SK-N-SH treated with all-trans-retinoic acid at 6 μM for 48 hours (cell line): ENCODE results near the gene BIK.
A peak's percentile ranks its signal among the peaks of the same experiment; 100 is the strongest.

ENCODE experiments used
- ATAC-seq: fragments of 200-7000 bp; cut with Tn5 transposase; 3 replicates; pipeline ENCODE4 v1.9.1; 2020; ENCODE audit warnings: mild to moderate bottlenecking, moderate library complexity
- BACH2 ChIP-seq: fragments of 250-450 bp; sonication (Bioruptor Pico); IDR thresholded peaks from 2 replicates; pipeline ENCODE4 v1.9.0; 2021; ENCODE audit warnings: mild to moderate bottlenecking, borderline replicate concordance
- CREB5 ChIP-seq: fragments of 250-450 bp; sonication (Bioruptor Pico); IDR thresholded peaks from 2 replicates; pipeline ENCODE4 v1.5.1; 2020; ENCODE audit warnings: low read depth, mild to moderate bottlenecking, moderate library complexity
- CSDC2 ChIP-seq: fragments of 250-450 bp; sonication (Bioruptor Pico); IDR thresholded peaks from 2 replicates; pipeline ENCODE4 v1.5.0; 2020; ENCODE audit warnings: mild to moderate bottlenecking, moderate library complexity
- CSRNP3 ChIP-seq: fragments of 250-450 bp; sonication (Bioruptor Pico); IDR thresholded peaks from 2 replicates; pipeline ENCODE4 v1.5.1; 2021; ENCODE audit warnings: mild to moderate bottlenecking, moderate library complexity
- ESRRG ChIP-seq: fragments of 250-450 bp; sonication (Bioruptor Pico); IDR thresholded peaks from 2 replicates; pipeline ENCODE4 v1.6.1; 2021; ENCODE audit warnings: mild to moderate bottlenecking
- GLIS3 ChIP-seq: fragments of 250-450 bp; sonication (Bioruptor Pico); IDR thresholded peaks from 2 replicates; pipeline ENCODE4 v1.5.0; 2020; ENCODE audit warnings: mild to moderate bottlenecking, moderate library complexity
- OSR1 ChIP-seq: fragments of 250-450 bp; sonication (Bioruptor Pico); IDR thresholded peaks from 2 replicates; pipeline ENCODE4 v1.8.0; 2022; ENCODE audit warnings: moderate library complexity, mild to moderate bottlenecking, inconsistent platforms
- PATZ1 ChIP-seq: fragments of 250-450 bp; sonication (Bioruptor Pico); IDR thresholded peaks from 2 replicates; pipeline ENCODE4 v1.8.0; 2020; ENCODE audit warnings: mild to moderate bottlenecking, moderate library complexity, borderline replicate concordance
- POU6F1 ChIP-seq: fragments of 250-450 bp; sonication (Bioruptor Pico); IDR thresholded peaks from 2 replicates; pipeline ENCODE4 v1.8.0; 2021; ENCODE audit warnings: low read depth, mild to moderate bottlenecking, moderate library complexity, borderline replicate concordance
- SNAI2 ChIP-seq: fragments of 250-450 bp; sonication (Bioruptor Pico); IDR thresholded peaks from 2 replicates; pipeline ENCODE4 v1.5.0; 2020; ENCODE audit warnings: mild to moderate bottlenecking, moderate library complexity
- TCF4 ChIP-seq: fragments of 250-450 bp; sonication (Bioruptor Pico); IDR thresholded peaks from 2 replicates; pipeline ENCODE4 v1.8.0; 2021; ENCODE audit warnings: mild to moderate bottlenecking, moderate library complexity, borderline replicate concordance
- TOX ChIP-seq: fragments of 250-450 bp; sonication (Bioruptor Pico); IDR thresholded peaks from 2 replicates; pipeline ENCODE4 v1.8.0; 2021; ENCODE audit warnings: mild to moderate bottlenecking, moderate library complexity, borderline replicate concordance
- TSHZ2 ChIP-seq: fragments of 250-450 bp; sonication (Bioruptor Pico); IDR thresholded peaks from 2 replicates; pipeline ENCODE4 v1.5.0; 2020; ENCODE audit warnings: mild to moderate bottlenecking, moderate library complexity
- ZFP3 ChIP-seq: fragments of 250-450 bp; sonication (Bioruptor Pico); IDR thresholded peaks from 2 replicates; pipeline ENCODE4 v1.5.0; 2020; ENCODE audit warnings: mild to moderate bottlenecking, moderate library complexity
- ZFP30 ChIP-seq: fragments of 450-650 bp; formaldehyde crosslinking; IDR thresholded peaks from 2 replicates; pipeline ENCODE4 v1.5.0; 2022; ENCODE audit warnings: mild to moderate bottlenecking, moderate library complexity
- ZNF565 ChIP-seq: fragments of 450-650 bp; formaldehyde crosslinking; conservative IDR thresholded peaks from 2 replicates; pipeline ENCODE4 v1.5.0; 2020; ENCODE audit warnings: low read depth, mild to moderate bottlenecking, moderate library complexity
- ZNF70 ChIP-seq: fragments of 450-650 bp; formaldehyde crosslinking; IDR thresholded peaks from 2 replicates; pipeline ENCODE4 v1.5.0; 2020; ENCODE audit warnings: mild to moderate bottlenecking, moderate library complexity
- ZNF8 ChIP-seq: fragments of 450-650 bp; formaldehyde crosslinking; IDR thresholded peaks from 2 replicates; pipeline ENCODE4 v1.5.0; 2020; ENCODE audit warnings: mild to moderate bottlenecking, moderate library complexity

The BIK gene

GRCh38 chr22:43110444-43110926 lies at the start of gene BIK:
BIK (plus strand) TSS chr22:43110750; CDS start chr22:43124023, 13,273 bp downstream.
- TF ChIP-seq ZNF70 (CRISPR knock-in tag), result no peak
- TF ChIP-seq ZFP3 (CRISPR knock-in tag), result no peak
- TF ChIP-seq TCF4, result no peak
- TF ChIP-seq PATZ1 (CRISPR knock-in tag), result no peak
- no peak for TF ChIP-seq OSR1
- no peak for TF ChIP-seq ZNF565 (CRISPR knock-in tag)
- TF ChIP-seq ZNF8 (CRISPR knock-in tag), result no peak
- no peak for TF ChIP-seq CREB5
- TF ChIP-seq BACH2 (CRISPR knock-in tag), result no peak
- no peak for TF ChIP-seq POU6F1 (CRISPR knock-in tag)
- no peak for TF ChIP-seq ZFP30 (CRISPR knock-in tag)
- ATAC-seq, result peak; percentile 76

- no peak for ATAC-seq
- TF ChIP-seq OSR1, result no peak
- TF ChIP-seq POU6F1 (CRISPR knock-in tag), result no peak
- TF ChIP-seq CSDC2, result no peak
- no peak for TF ChIP-seq ZFP30 (CRISPR knock-in tag)
- TF ChIP-seq ZNF70 (CRISPR knock-in tag), result no peak
- TF ChIP-seq TSHZ2 (CRISPR knock-in tag), result no peak
- TF ChIP-seq ZNF565 (CRISPR knock-in tag), result no peak
- TF ChIP-seq TCF4, result no peak
- TF ChIP-seq SNAI2 (CRISPR knock-in tag), result no peak
- TF ChIP-seq ZNF8 (CRISPR knock-in tag), result no peak
- TF ChIP-seq ESRRG, result no peak
These were observed 44.4 kb upstream of the BIK start for GRCh38 chr22:43066134-43066533.

- no peak for TF ChIP-seq ESRRG
- TF ChIP-seq TOX, result no peak
These were observed 43.6 kb upstream of the BIK start for GRCh38 chr22:43066844-43067385.

GRCh38 chr22:43077121-43077877 lies 33.3 kb upstream of the BIK start:
- TF ChIP-seq PATZ1 (CRISPR knock-in tag), result no peak
- no peak for TF ChIP-seq TSHZ2 (CRISPR knock-in tag)
- TF ChIP-seq GLIS3 (CRISPR knock-in tag), result no peak
- TF ChIP-seq ZFP3 (CRISPR knock-in tag), result no peak
- no peak for TF ChIP-seq ZNF70 (CRISPR knock-in tag)
- no peak for TF ChIP-seq ESRRG
- no peak for TF ChIP-seq ZNF8 (CRISPR knock-in tag)
- no peak for TF ChIP-seq CSRNP3 (CRISPR knock-in tag)
- ATAC-seq, result no peak

More at GRCh38 chr22:43066844-43067385, 43.6 kb upstream of the BIK start:
- ATAC-seq, result no peak; the same call in 2 of the 3 replicates
